GM10847 (cell line): ENCODE data around the gene GRIA4.

ENCODE experiments used
- POLR2A ChIP-seq: IDR thresholded peaks from 2 replicates; pipeline ENCODE4 v1.6.1; 2011; ENCODE audit not compliant: insufficient read length; ENCODE audit errors: extremely low read depth

GRIA4 gene

GRCh38 chr11:105609832-105610781 is at the start of gene GRIA4:
TSS of gene GRIA4 (plus strand) at chr11:105610073. CDS start at chr11:105610998, 925 bp downstream.
- TF ChIP-seq POLR2A, result no peak

GRCh38 chr11:105573091-105573490 is 36.8 kb upstream of the GRIA4 start:
- no peak for TF ChIP-seq POLR2A

DNA sequence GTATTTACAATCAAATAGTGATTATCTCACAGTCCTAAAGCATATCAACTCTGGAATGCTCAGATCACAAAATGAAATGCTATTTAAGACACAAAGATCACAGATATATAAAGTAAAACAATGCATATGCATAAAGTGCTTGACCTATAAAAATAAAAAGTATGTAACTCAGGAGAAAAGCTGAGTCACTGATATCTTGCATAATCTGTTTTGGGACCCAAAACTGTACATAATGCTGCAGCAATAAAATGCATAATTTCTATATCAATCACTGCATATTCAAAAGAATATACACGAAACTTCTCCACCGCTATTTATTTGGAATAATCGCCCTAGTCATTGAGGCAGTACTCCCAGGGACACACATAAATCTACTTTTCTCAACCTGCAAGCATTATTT is 34.9 kb upstream of the GRIA4 start:
- TF ChIP-seq POLR2A, result no peak

DNA sequence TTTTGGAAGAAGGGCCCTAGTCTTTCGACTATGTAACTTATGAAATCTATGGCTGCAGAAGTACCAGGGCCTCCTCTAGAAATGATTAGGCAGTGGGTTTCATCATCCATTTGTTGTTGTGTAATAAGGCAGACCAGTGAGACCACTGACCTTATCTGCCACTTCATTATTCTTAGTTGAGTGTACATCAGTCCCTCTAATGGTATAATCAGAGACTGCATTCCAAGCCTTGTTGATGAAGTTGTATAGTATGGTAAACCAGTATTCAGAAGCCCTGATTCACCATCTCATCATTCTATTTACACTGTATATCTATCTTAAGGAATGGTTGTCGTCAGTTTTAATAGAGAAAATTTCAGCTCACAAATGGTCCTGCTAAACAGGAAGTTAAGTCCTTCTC is 32.2 kb upstream of the GRIA4 start:
- no peak for TF ChIP-seq POLR2A

DNA sequence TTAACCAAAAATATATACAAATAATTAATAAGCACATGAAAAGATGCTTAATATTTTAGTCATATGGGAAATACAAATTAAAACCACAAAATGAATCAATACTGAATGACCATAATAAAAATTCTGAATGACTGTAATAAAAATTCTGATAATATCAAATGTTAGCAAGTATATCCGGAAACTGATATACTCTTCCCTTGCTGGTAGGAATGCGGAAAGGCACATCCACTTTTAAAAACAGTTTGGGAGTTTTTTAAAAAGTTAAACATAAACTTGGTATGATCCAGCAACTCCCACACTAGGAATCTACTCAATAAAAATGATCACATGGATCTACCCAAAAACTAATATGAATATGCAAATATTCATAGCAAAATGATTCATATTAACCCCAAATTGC is 30.8 kb upstream of the GRIA4 start:
- no peak for TF ChIP-seq POLR2A

GRCh38 chr11:105582497-105582896 is 27.4 kb upstream of the GRIA4 start:
- no peak for TF ChIP-seq POLR2A

- no peak for TF ChIP-seq POLR2A
Observed at GRCh38 chr11:105588001-105588400, 21.9 kb upstream of the GRIA4 start.

GRCh38 chr11:105589346-105589745 is 20.5 kb upstream of the GRIA4 start:
- no peak for TF ChIP-seq POLR2A

DNA sequence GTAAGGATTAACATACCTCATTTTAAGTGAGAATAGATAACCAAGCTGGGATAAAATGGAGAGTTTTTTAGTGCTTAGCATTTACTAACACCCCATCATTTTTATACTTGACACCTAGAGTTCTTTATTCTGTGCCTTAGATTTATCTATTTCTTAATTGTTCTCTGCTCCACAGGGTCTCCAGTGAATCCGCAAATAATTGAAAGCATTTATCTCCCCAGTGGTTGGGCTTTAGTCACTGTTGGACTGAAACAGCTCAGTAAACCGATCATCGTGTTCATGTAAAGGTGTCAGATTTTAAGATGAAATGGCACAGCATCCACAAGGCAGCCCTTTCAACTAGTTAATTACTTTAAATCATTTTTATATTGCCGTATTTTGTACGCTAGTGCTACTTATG is 17.8 kb upstream of the GRIA4 start:
- TF ChIP-seq POLR2A, result no peak

- no peak for TF ChIP-seq POLR2A
Observed at GRCh38 chr11:105598371-105598770, 11.5 kb upstream of the GRIA4 start.

- no peak for TF ChIP-seq POLR2A
Observed at GRCh38 chr11:105603156-105603555, 6.7 kb upstream of the GRIA4 start.

DNA sequence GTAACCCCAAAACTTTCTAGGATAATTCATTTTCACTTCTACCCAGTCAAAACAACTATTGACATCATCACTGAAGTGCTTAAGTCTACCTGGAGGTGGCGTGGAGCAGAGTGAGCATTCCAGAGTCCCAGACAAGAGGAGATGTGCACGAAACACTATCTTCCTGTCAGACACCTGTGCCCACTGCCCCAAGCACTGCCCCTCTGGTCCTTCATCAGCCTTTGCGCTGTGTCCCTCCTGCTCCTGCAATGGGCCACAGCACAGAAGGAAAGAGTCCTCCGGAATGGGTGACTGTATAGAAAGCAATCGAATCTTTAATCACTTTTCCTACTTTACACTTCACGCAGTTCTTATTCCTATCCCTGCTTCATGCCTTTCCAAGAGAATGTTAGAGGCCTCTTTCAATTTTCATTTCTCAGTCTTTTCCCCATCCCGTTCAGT is 512 bp upstream of the GRIA4 start:
- TF ChIP-seq POLR2A, result no peak

DNA sequence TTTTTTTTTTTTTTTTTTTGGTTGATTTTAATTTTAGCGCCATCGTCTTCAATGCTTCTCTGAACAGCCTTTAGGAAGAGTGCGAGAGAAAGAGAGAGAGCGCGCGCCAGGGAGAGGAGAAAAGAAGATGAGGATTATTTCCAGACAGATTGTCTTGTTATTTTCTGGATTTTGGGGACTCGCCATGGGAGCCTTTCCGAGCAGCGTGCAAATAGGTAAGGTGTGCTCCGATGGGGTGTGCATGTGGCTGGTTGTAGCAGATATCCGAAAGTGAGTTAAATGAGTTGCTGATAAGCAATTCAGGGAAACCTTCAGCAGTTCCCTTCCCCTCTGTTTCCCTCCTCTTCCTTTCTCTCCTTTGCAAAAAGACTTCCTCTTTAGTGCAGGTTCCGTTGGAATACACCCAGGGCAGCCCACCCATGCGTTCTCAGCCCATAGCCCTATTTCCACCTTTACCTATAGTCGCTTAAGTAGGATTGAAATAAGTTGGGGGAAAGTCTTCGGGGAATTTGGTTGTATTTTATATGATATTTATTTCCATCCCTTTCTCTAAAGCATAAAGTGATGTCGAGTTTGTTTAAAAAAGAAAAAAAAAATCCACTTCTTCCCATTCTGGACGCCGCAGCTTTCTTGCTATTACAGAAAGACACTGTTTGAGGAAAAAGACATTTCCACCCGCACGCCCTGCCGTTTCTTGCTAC is 1.1 kb downstream of the GRIA4 start:
- no peak for TF ChIP-seq POLR2A

DNA sequence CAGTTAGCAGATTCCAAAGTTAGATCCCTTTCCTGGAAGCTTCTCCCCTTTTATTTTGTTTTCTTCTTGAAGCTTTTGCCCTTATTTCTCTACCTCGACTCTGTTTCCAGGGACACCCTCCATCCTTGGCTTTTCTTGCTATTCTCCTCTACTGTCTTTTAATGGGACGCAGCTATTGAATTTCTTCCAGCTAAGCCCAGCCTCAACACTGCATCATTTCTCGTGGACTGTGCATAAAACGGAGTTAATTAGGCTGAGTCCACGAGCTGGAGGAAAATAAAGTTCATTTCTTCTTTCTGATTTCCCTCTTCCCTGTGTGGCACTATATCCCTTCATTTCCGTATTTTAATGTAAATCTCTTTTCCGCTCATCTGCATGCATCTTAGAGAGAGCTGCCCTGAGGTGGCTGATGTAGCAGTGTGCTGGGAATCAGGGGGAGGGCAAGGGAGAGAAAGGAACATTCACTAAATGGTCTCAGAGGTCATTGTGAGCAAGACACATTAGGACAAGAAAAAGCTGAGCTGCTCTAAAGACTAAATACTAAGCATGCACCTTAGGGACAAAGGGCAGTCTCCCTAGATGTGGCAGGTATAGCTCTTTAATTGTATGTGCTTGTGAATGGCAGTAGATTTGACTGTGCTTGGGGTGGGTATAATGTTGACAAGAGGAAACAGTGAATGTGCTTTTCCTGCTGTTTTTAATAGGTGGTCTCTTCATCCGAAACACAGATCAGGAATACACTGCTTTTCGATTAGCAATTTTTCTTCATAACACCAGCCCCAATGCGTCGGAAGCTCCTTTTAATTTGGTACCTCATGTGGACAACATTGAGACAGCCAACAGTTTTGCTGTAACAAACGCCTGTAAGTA is 1.9 kb downstream of the GRIA4 start:
- no peak for TF ChIP-seq POLR2A

DNA sequence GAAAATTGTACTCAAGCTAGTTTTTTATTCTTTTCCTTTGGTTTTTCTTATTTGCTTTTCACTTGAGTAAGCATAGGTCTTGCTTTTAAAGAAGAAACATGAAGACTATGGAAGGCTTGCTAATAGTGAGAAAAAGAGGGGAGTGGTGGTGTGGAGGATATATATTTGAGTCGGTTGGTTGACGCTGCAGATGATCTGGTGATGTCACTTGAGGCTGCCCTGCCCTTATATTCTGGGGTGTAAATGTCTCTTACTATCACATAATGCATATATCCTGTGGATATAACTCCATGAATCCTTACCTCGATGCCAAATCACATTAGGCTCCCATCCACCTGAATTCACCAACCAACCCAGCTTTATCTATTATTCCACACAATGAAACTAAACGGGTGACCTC is 2.9 kb downstream of the GRIA4 start:
- TF ChIP-seq POLR2A, result no peak

DNA sequence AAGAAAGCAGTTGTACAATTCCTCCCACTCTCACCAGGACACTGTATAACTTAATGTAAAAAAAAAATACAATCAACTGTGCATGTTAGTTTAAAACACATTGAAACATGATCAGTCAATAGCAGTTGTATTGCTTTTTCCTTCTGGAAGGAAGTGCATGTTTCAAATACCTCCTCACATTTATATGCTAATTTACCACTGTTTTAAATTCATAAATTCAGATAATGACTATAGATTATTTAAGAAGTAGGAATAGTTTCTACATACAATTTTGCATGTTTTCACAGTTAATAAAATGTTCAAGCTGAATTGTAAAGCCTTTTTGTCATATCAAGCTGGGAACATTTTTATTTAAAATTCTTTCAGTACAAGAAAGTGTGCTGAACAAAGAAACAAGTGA is 3.3 kb downstream of the GRIA4 start:
- TF ChIP-seq POLR2A, result no peak
